Ovary (tissue), 9 donors: ENCODE data around the gene CCR6. TPM values are rescaled to one million over a fixed set of nuclear protein-coding genes. Genes with fewer than 3 reads are reported as not detected.

ENCODE experiments used
- DNase-seq, 5 donors: peaks; one replicate each; pipeline ENCODE4 v3.0.0-alpha.2; 2019 to 2020
- H3K27ac ChIP-seq, 2 donors: fragments of 200-600 bp; one replicate each; pipeline versions ENCODE4 v1.5.1 to v1.8.0; 2019 to 2022
- H3K27me3 ChIP-seq: fragments of 200-600 bp; one replicate; pipeline ENCODE4 v1.8.0; 2022
- H3K36me3 ChIP-seq: fragments of 200-600 bp; sonication (generic); one replicate; pipeline ENCODE4 v1.5.1; 2019
- H3K4me1 ChIP-seq: one replicate; pipeline ENCODE4 v1.8.1; 2013; ENCODE audit warnings: mild to moderate bottlenecking, moderate library complexity; ENCODE audit not compliant: insufficient read depth
- H3K4me3 ChIP-seq: fragments of 200-600 bp; sonication (generic); one replicate; pipeline ENCODE4 v1.5.1; 2017
- H3K9me3 ChIP-seq, 2 donors: fragments of 200-600 bp in 1 of 2; sonication (generic) in 1 of 2; one replicate each; pipeline versions ENCODE4 v1.5.1 to v1.8.1; 2013 to 2019; ENCODE audit warnings: mild to moderate bottlenecking in 1 of 2, moderate library complexity in 1 of 2
- CTCF ChIP-seq, 3 donors: fragments of 450-650 bp in 2 of 3; fragments of 200-600 bp in 1 of 3; IDR thresholded peaks; one replicate each; pipeline versions ENCODE4 v1.5.1 to v1.8.0; 2016 to 2022; ENCODE audit warnings: antibody characterized with exemption in 3 of 3, mild to moderate bottlenecking in 1 of 3
- EP300 ChIP-seq: sonication (generic); formaldehyde crosslinking; IDR thresholded peaks from one replicate; pipeline ENCODE4 v1.6.1; 2017; ENCODE audit warnings: antibody characterized with exemption
- POLR2A ChIP-seq: fragments of 450-650 bp; IDR thresholded peaks from one replicate; pipeline ENCODE4 v1.6.1; 2017; ENCODE audit warnings: antibody characterized with exemption, mild to moderate bottlenecking, moderate library complexity
- WGBS, 3 donors: extraction: QIAGEN DNeasy Blood & Tissue Kit in 1 of 3; methylation state at CpG; one replicate each; pipeline versions ENCODE4 v1.1.5 to v1.1.7; 2013 to 2017; 5-methylcytosine and 5-hydroxymethylcytosine counted together
- intact Hi-C, 4 donors: fragments of 100-400 bp; cut with DNase I; formaldehyde crosslinking; loops; one replicate each; pipeline versions ENCODE4 v1.11.0 to v1.15.1; 2022 to 2023
- polyA plus RNA-seq, 2 donors: library from polyadenylated mRNA; stranded (reverse); fragments of 200-250 nt in 1 of 2; fragments of 350-450 nt in 1 of 2; fragmentation: Illumina TruSeq in 1 of 2; extraction: RNeasy Lipid Tissue Mini Kit (QIAGEN cat#74804) in 1 of 2; gene quantifications; one replicate each; pipeline ENCODE4 v1.2.3, GENCODE V29; 2013 to 2014
- total RNA-seq, 7 donors: library from RNA; depleted of rRNA in 2 of 7; stranded (reverse); fragments of >200 nt in 2 of 7; fragmentation: NEBNext Ultra II Directional in 3 of 7; extraction: Animal tissue kit (Norgen Biotek cat#: 25700) in 3 of 7; gene quantifications; one replicate each; pipeline versions ENCODE4 v1.1.0 to v1.2.4, GENCODE V29; 2016 to 2023
- donor health status: DM: no; HTN: no; CAD: no; lungs with moderate emphysema.
- donor health status: DM: no; HTN: no; CAD: no.
- donor health status: Bipolar disorder and iron deficiency.
- donor health status: DM: yes; HTN: yes; CAD: no.
- donor health status: DM: no; HTN: no; CAD: no.
- donor health status: DM: yes; HTN: yes; CAD: no.

The CCR6 gene
- total and polyA plus RNA-seq, 9 donors: 0.18 TPM; not detected in 8

GRCh38 chr6:167111597-167111996 lies 11.3 kb upstream of the CCR6 start:
- no peak overlapping the region for H3K4me3 ChIP-seq
- peaks cover 4% of the 10 kb centered on the region for H3K4me1 ChIP-seq
- H3K36me3 ChIP-seq: no peaks in the 10 kb centered on the region
- no peak for DNase-seq
- H3K27ac ChIP-seq: no peak overlapping the region
- intact Hi-C loops: no loop called here
- H3K27me3 ChIP-seq: no peaks in the 10 kb centered on the region
- H3K9me3 ChIP-seq: no peaks in the 10 kb centered on the region
- TF ChIP-seq POLR2A (no peak), EP300 (no peak), CTCF (IDR thresholded peaks at IDR 0.05) (no peak)
- 80 to 89% (median 84%) methylated on average over 3 of the region's 3 CpGs for WGBS, 3 donors

DNA sequence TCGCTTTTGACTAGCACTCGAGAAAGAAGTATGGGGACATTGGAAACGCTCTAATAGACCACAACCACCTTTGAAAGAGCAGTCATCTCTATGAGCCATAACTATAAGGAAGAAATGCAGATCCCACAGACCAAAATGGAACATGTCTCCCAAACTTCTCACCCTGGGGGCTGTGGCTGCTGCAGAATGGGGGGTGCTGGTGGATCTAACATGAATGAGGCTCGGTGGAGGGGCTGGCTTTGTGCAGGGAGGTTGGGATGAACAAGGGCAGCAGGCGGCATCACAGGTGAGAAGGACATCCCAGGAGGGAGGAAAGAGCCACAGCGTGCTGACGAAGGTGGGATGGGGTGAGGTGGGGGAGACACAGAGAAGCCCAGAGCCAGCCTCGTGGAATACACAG lies 10.5 kb upstream of the CCR6 start:
- H3K4me3 ChIP-seq: no peak overlapping the region
- no peaks in the 10 kb centered on the region for H3K9me3 ChIP-seq
- H3K27me3 ChIP-seq: no peaks in the 10 kb centered on the region
- WGBS, 3 donors: 90 to 96% (median 91%) methylated on average over 8 of the region's 8 CpGs
- no peak overlapping the region for H3K27ac ChIP-seq
- no peaks in the 10 kb centered on the region for H3K36me3 ChIP-seq
- peaks cover 4% of the 10 kb centered on the region for H3K4me1 ChIP-seq
- no peak for DNase-seq
- TF ChIP-seq POLR2A (no peak), CTCF (IDR thresholded peaks at IDR 0.05) (no peak), EP300 (no peak)
- intact Hi-C loops: no loop called here

GRCh38 chr6:167113047-167113754 lies 9.7 kb upstream of the CCR6 start:
- H3K4me3 ChIP-seq: no peak overlapping the region
- no peak overlapping the region for H3K27ac ChIP-seq
- H3K36me3 ChIP-seq: no peaks in the 10 kb centered on the region
- WGBS, 3 donors: 76 to 87% (median 80%) methylated on average over 8 of the region's 8 CpGs
- TF ChIP-seq CTCF (IDR thresholded peaks at IDR 0.05): no peak
- TF ChIP-seq POLR2A: no peak
- no peak for TF ChIP-seq EP300
- DNase-seq: no peak
- intact Hi-C loops: no loop called here
- H3K27me3 ChIP-seq: no peaks in the 10 kb centered on the region
- no peaks in the 10 kb centered on the region for H3K9me3 ChIP-seq
- peaks cover 4% of the 10 kb centered on the region for H3K4me1 ChIP-seq

GRCh38 chr6:167113935-167114910 lies 8.7 kb upstream of the CCR6 start:
- no peak for DNase-seq
- Histone ChIP-seq H3K4me3 (no peak overlapping the region), H3K9me3 (no peaks in the 10 kb centered on the region), H3K27ac (no peak overlapping the region), H3K4me1 (peaks cover 4% of the 10 kb centered on the region), H3K36me3 (no peaks in the 10 kb centered on the region), H3K27me3 (no peaks in the 10 kb centered on the region)
- WGBS, 3 donors: 83 to 91% (median 84%) methylated on average over 25 of the region's 25 CpGs
- intact Hi-C loops: no loop called here
- TF ChIP-seq CTCF (IDR thresholded peaks at IDR 0.05): no peak
- no peak for TF ChIP-seq POLR2A
- TF ChIP-seq EP300: no peak
